ENCODE results near the gene TIMM8B. TPM values are rescaled to one million over a fixed set of nuclear protein-coding genes. Genes with fewer than 3 reads are reported as not detected.

The TIMM8B gene
- total and polyA plus RNA-seq, 9 of the 15 experiments (the other 6 are each of a cell fraction or from before 2014, with no cell fraction given), result 95.8 to 338 (median 145) TPM

DNA sequence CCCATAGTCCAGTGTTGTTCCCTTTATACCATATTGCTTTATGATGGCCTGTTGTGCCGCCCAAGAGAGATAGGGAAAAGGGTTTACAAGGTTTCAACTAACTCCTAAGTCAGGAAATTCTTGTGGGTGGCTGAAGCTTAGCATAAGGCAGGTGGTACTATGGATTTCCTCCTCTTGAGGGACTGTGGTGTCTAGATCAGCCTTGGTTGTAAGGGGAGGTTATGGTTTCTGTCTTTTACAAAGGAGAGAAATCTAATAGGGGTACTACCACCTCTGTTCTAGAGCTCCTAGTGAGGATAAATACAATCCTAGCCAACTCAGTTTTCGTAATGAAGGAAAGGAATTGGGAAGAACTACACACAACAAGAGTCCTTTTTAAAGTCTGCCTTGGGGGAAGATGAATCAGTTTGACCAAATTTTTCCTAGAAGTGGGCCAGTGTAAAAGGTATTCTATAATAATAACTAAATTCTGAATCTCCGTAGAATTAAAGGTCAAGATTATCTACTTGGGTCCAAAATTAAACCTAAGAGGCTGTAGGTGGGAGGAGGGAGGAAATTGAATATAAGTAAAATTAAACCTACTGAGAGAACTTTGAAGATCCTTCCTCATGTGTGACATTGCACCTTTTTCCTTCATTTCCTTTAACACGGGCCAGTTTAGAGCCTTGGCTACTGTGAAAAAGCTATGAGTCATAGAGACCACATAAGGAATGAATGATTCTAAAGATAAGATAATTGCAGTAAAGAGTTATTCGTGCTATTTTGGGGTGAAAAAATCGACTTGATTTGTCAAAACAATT lies 44.2 kb downstream of the TIMM8B start (continued):
- TF ChIP-seq TEAD4 (IDR thresholded peaks at IDR 0.05; ENCODE audit: low read length) (peak; percentile 64), TEAD4 (CRISPR knock-in tag; IDR thresholded peaks at IDR 0.05; ENCODE audit: borderline replicate concordance) (no peak), ZNF644 (tag; IDR thresholded peaks at IDR 0.05; ENCODE audit: low read depth) (no peak), ETS2 (tag; IDR thresholded peaks at IDR 0.05; ENCODE audit: borderline replicate concordance, poor library complexity, severe bottlenecking) (no peak), RBFOX2 (IDR thresholded peaks at IDR 0.05; ENCODE audit: low read depth, low read length) (no peak), NCOA6 (IDR thresholded peaks at IDR 0.05) (no peak), PURB (CRISPR knock-in tag; IDR thresholded peaks at IDR 0.05; ENCODE audit: low read depth) (no peak), RREB1 (CRISPR knock-in tag; IDR thresholded peaks at IDR 0.05) (no peak), FOS (IDR thresholded peaks at IDR 0.05; ENCODE audit: extremely low read depth, insufficient read length) (peak; percentile 59), ZNF551 (CRISPR knock-in tag; IDR thresholded peaks at IDR 0.05) (no peak), MAFG (tag; conservative IDR thresholded peaks at IDR 0.05) (peak; percentile 50; the same call in 1 of the 2 replicates), SAP30 (IDR thresholded peaks at IDR 0.05; ENCODE audit: borderline replicate concordance, insufficient read depth, low read depth, low read length, poor library complexity, severe bottlenecking) (no peak), MCM7 (IDR thresholded peaks at IDR 0.05) (no peak), SMAD1 (IDR thresholded peaks at IDR 0.05; ENCODE audit: low read depth, low read length, partially characterized antibody) (no peak), RBM14 (IDR thresholded peaks at IDR 0.05; ENCODE audit: borderline replicate concordance, insufficient read depth, low read depth, low read length) (no peak), WHSC1 (IDR thresholded peaks at IDR 0.05; ENCODE audit: low read length) (no peak), SRSF7 (optimal IDR thresholded peaks at IDR 0.05; ENCODE audit: low read depth, low read length) (no peak), RBM22 (IDR thresholded peaks at IDR 0.05; ENCODE audit: low read depth, low read length, poor library complexity, severe bottlenecking) (no peak), TRIM28 (IDR thresholded peaks at IDR 0.05) (no peak), U2AF2 (optimal IDR thresholded peaks at IDR 0.05; ENCODE audit: low read depth, low read length) (no peak)
- TF ChIP-seq, protein P1, sequence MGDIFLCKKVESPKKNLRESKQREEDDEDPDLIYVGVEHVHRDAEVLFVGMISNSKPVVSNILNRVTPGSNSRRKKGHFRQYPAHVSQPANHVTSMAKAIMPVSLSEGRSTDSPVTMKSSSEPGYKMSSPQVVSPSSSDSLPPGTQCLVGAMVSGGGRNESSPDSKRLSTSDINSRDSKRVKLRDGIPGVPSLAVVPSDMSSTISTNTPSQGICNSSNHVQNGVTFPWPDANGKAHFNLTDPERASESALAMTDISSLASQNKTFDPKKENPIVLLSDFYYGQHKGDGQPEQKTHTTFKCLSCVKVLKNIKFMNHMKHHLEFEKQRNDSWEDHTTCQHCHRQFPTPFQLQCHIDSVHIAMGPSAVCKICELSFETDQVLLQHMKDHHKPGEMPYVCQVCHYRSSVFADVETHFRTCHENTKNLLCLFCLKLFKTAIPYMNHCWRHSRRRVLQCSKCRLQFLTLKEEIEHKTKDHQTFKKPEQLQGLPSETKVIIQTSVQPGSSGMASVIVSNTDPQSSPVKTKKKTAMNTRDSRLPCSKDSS (IDR thresholded peaks at IDR 0.05; ENCODE audit: low read depth, partially characterized antibody), result no peak
